Amniotic epithelial cell (primary cell): Measurements from ENCODE around the gene RPL14.

Source experiments
- DNase-seq: peaks from one replicate; pipeline ENCODE4 v3.0.0-alpha.2; 2010; ENCODE audit warnings: low read depth

RPL14 gene

GRCh38 chr3:40463579-40463978 is 6.4 kb downstream of the RPL14 start:
- no peak for DNase-seq

GRCh38 chr3:40464339-40465110 is 7.4 kb downstream of the RPL14 start:
- no peak for DNase-seq

DNA sequence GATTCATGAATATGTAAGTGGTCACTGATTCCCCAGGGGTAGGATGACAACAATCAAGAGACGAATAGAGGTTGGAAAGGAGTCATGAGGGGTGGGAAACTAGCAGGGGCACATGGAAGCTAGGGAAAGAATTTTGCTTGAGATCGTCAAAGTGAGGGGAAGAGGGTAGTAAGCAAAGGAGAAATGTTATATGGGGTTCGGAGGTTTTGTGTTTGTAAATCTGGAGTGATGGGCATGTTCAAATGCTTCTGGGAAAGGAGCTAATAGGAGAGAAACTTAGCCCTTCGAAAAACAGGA is 7.9 kb downstream of the RPL14 start:
- DNase-seq, result no peak

- no peak for DNase-seq
These were observed 8.3 kb downstream of the RPL14 start for GRCh38 chr3:40465456-40465855.

DNA sequence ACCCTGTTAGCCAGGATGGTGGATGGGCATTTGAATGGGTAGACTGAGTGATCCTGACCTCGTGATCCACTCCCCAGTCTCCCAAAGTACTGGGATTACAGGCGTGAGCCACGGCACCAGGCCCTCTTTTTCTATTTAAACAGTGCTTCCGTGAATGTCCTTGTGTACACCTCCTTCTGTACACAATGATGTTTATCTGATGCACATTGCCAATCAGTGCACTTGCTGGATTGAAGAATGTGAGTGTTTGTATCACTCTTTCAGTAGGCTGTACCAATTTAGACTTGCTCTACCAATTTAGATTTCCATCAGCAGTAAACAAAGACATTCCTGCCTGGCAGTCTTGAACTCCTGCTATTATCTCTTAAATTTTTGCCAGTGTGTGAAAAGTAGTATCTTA is 10.9 kb downstream of the RPL14 start:
- DNase-seq, result no peak

DNA sequence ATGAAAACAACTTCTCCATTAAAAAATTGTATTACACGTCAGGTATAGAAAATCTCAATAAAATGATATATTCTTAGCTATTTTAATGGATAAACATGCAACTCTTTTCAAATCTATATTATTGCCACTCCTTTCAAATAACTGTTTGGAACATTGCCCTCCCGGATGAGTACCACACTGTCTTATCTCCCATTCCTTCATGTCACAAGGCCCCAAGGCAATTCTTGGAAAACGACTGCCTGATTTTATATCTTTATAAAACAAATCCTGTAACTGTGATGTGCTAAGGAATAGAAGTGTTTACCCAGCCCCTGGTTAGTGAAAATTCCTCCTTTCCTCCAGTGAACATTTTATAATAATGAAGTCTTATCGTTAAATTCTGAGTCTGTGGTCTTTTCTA is 13.6 kb downstream of the RPL14 start:
- no peak for DNase-seq

- peak; percentile 74 for DNase-seq
These were observed 19.6 kb downstream of the RPL14 start, which contains the start of gene ZNF619 for GRCh38 chr3:40476478-40477470. ZNF619 (plus strand) TSS chr3:40477122; CDS start chr3:40477980, 858 bp downstream.

DNA sequence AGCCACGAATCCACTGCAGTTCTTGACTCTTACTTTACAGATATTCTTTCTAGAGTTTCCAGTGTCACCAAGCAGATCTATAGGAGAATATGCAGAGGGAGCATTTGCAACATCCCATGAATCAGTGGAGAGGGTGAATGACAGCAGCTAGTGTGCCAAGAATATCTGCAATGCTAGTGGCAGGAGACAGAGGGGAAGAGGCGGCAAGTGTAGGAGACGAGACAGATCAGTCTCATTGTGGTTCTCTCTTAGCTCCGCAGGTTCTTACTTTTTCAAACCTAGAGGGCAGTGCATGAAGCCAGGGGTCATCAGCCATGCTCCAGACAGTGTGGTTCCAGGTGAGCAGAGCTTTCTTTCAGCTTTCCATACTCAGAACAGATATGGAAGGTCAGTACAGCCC is 20.5 kb downstream of the RPL14 start:
- DNase-seq, result no peak

- DNase-seq, result no peak
These were observed 30.0 kb downstream of the RPL14 start for GRCh38 chr3:40487172-40487571.

DNA sequence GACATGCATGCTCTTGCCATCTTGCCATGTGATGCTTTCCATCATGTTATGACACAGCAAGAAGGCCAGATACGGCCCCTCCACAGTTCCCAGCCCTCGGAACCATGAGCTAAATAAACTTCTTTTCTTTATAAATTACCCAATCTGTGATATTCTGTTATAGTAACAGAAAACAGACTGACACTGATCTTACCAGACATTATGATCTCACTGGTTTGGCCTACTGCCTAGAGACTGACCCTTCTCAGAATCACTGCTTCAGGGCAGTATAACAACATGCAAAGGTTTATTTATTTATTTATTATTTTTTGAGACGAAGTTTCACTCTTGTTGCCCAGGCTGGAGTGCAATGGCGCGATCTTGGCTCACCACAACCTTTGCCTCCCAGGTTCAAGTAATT is 33.8 kb downstream of the RPL14 start:
- DNase-seq, result peak; percentile 84

GRCh38 chr3:40494698-40495097 is 37.6 kb downstream of the RPL14 start:
- no peak for DNase-seq

DNA sequence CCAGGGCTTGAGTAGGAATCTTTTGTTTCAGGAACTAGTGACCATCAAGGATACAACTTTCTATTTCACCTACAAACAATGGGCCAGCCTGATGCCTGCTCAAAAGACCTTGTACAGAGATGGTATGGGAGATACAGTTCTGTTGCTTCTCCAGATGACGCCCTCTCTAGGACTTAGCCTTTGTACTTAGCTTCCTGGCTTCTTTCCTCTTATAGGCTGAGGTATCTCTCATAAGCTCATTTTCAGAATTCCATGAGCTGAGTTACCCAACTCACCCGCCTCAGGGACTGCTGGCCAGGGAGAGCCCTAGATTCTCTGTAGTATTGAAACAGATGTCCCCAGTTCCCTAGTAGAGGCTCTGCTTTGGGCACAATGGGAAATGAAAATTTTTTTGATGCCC is 40.1 kb downstream of the RPL14 start:
- DNase-seq, result peak; percentile 43

DNA sequence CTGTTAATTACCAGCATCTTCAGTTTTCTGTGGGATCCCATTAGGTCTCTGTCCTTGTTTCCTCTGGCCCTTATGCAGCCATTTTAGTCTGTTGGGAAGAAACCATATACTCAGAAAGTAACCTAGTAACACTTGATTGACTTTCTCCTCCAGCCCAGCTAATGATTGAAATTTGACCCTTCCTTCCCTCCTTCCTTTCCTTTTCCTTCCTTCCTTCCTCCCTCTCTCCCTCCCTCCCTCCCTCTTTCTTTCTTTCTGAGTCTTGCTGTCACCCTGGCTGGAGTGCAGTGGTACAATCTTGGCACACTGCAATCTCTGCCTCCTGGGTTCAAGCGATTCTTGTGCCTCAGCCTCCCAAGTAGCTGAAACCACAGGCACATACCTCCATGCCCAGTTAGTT is 42.8 kb downstream of the RPL14 start:
- DNase-seq, result no peak

GRCh38 chr3:40502034-40502433 is 44.9 kb downstream of the RPL14 start:
- no peak for DNase-seq

- peak; percentile 99 for DNase-seq
These were observed 47.7 kb downstream of the RPL14 start for GRCh38 chr3:40504636-40505430.

DNA sequence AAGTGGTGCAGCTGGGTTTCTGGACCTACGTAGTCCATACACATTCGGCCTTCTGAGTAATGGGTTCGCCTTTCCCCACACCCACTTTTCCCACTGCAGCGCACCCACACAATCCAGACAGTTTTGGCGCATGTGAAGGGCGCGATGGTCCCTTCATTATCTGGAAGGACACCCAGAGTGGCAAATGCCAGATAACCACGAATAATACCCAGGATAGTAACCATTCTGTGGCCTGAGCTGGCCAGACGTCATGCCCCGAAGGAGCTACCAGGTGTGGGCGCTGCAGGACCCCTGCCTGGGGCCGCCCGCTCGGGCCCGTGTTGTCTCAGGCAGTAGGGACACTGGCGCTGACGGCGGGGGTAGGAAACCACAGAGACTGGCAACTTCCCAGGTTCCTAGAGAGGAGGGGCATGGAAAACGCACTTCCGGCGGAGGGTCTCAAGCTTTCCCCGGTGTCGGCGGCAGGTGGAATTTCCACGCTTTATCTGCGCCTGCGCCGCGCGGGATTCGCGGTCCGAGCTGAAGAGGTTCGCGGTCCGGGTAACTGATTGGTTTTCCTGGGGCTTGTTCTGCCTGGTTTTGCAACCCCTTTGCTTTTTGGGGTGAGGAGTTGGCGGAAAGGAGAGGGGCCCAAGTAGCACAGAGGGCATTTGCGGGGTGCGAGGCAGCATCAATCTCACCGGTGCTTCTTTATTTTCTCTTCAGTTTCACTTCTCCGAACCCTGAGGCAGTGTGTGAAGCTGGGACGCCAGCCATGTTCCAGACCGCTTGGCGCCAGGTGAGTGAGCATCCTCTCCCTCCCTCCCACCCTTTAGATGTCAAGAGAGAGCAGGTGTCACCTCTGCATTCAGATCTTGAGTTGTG is 48.7 kb downstream of the RPL14 start, which contains the start of gene ZNF620:
Gene ZNF620 (plus strand): TSS at position 441 of the 864 bp plus-strand sequence. CDS start 314 bp downstream, at position 755.
- peak; percentile 41 for DNase-seq

DNA sequence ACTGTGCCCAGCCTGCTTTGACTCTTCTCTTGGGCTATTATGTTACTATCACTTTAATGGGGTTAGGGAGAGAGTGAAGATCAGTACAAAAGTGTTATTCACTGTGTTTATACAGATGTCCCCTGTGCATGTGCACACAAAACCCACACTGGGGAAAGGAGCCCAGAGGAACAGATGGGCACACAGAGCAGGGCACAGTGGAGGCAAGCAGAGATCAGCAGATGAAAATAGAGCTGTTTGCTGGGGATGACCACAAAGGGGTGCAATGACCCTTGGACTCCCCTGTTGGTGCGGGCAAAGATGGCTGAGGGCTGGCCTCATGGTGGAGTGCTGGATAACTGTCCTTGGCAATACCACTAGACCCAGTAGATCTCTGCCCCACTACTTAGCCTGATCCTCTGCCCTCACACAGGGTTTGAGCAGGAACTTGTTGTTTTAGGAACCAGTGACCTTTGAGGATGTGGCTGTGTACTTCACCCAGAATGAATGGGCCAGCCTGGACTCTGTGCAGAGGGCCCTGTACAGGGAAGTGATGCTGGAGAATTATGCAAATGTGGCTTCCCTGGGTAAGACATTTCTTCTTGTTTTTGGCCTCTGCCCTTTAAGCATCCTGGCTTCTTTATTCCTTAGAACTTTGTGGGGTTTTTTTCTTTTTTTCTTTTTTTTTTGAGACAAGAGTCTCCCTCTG is 54.0 kb downstream of the RPL14 start:
- no peak for DNase-seq

GRCh38 chr3:40516201-40516600 is 59.1 kb downstream of the RPL14 start:
- peak; percentile 93 for DNase-seq

DNA sequence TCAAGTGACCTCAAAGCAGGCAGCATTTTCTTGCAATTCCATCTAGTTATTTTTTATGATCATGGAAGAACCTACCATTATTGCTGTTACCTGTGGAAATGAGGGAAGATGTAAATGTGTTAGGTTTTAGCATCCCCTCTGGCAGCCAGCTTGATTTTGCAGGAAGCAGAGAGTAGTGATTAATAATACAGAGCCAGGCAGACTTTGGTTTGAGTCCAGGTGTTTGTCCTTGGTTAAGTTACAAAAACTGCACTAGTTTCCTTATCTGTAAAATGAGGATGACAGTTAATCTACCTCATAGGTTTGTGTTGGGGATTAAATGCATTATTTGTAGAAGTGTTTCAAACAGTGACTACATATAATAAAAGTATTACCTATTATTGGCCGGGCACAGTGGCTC is 60.9 kb downstream of the RPL14 start:
- no peak for DNase-seq
